GM18498 (cell line): ENCODE data around the gene RPS5.
"Not testable (repeated sequence)": the region's sequence is repeated elsewhere in the genome, so short reads cannot be mapped to it uniquely, and the experiment has no call there.

Experiments used
- ATAC-seq: cut with Tn5 transposase; IDR thresholded peaks from one replicate; pipeline ENCODE4 v1.9.1; 2021; ENCODE audit warnings: mild to moderate bottlenecking, moderate library complexity; ENCODE audit not compliant: unreplicated experiment

RPS5 gene

GRCh38 chr19:58386576-58387337 is at the start of gene RPS5:
RPS5 (plus strand) TSS chr19:58387269; CDS start chr19:58388138, 869 bp downstream.
- peak; percentile 89 for ATAC-seq

DNA sequence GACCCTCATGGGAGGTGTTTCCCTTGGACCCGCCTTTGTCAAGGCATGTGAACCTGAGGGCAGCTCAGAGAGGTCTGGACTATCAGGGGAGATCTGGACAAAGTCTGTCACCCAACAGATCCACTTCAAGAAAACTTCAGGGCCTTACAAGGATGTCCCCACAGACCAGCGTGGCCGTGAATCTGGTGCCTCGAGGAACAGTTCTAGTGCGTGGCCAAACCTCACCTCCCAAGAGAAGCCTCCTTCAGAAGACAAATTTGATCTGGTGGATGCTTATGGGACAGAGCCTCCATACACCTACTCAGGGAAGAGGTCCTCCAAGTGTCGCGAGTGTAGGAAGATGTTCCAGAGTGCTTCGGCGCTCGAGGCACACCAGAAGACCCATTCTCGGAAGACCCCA is 48.7 kb upstream of the RPS5 start:
- no peak for ATAC-seq

- no peak for ATAC-seq
These were observed 48.1 kb upstream of the RPS5 start for GRCh38 chr19:58338825-58339558.

GRCh38 chr19:58345558-58345957 is 41.5 kb upstream of the RPS5 start:
- ATAC-seq = no peak

- ATAC-seq = peak; percentile 90
These were observed 39.8 kb upstream of the RPS5 start for GRCh38 chr19:58346961-58347929.

GRCh38 chr19:58348080-58348479 is 39.0 kb upstream of the RPS5 start:
- not testable (repeated sequence) for ATAC-seq

GRCh38 chr19:58349590-58349989 is 37.5 kb upstream of the RPS5 start:
- no peak for ATAC-seq

GRCh38 chr19:58350001-58350861 is 36.8 kb upstream of the RPS5 start:
- no peak for ATAC-seq

GRCh38 chr19:58350871-58351557 is 36.1 kb upstream of the RPS5 start:
- ATAC-seq = no peak

- ATAC-seq = no peak
These were observed 35.6 kb upstream of the RPS5 start for GRCh38 chr19:58351558-58351878.

- no peak for ATAC-seq
These were observed 34.9 kb upstream of the RPS5 start for GRCh38 chr19:58351990-58352755.

- ATAC-seq = no peak
These were observed 34.1 kb upstream of the RPS5 start, which contains the start of gene A1BG for GRCh38 chr19:58352760-58353671. A1BG (minus strand) TSS chr19:58353492; CDS start chr19:58353437, 55 bp downstream.

- ATAC-seq = no peak
These were observed 33.2 kb upstream of the RPS5 start for GRCh38 chr19:58353717-58354477.

- ATAC-seq = no peak
These were observed 32.5 kb upstream of the RPS5 start for GRCh38 chr19:58354478-58355030.

- no peak for ATAC-seq
These were observed 31.8 kb upstream of the RPS5 start for GRCh38 chr19:58355215-58355796.
